ES-I3 (cell line): ENCODE data around the gene IFNAR1.
A peak's percentile ranks its signal among the peaks of the same experiment; 100 is the strongest.
"Not testable (repeated sequence)": the region's sequence is repeated elsewhere in the genome, so short reads cannot be mapped to it uniquely, and the experiment has no call there.

Experiments
- H3K36me3 ChIP-seq: 2 replicates; pipeline ENCODE4 v1.6.1; 2013; ENCODE audit warnings: mild to moderate bottlenecking, low read length, control low read depth, moderate library complexity; ENCODE audit not compliant: insufficient read depth
- H3K4me1 ChIP-seq: 2 replicates; pipeline ENCODE4 v1.6.1; 2013; ENCODE audit warnings: mild to moderate bottlenecking, control low read depth, low read length; ENCODE audit not compliant: insufficient read depth
- H3K9ac ChIP-seq: 2 replicates; pipeline ENCODE4 v1.6.1; 2013; ENCODE audit warnings: low read depth, mild to moderate bottlenecking, low read length, moderate library complexity
- H3K9me3 ChIP-seq: 2 replicates; pipeline ENCODE4 v1.6.1; 2013; ENCODE audit warnings: mild to moderate bottlenecking, low read length, moderate library complexity; ENCODE audit not compliant: control insufficient read depth, insufficient read depth

The IFNAR1 gene

GRCh38 chr21:33345751-33346238, 21.0 kb downstream of the IFNAR1 start:
- Histone ChIP-seq H3K36me3 (no peaks in the 10 kb centered on the region), H3K9ac (no peak overlapping the region), H3K4me1 (no peaks in the 10 kb centered on the region), H3K9me3 (no peaks in the 10 kb centered on the region)

- H3K4me1 ChIP-seq, result no peaks in the 10 kb centered on the region
- no peaks in the 10 kb centered on the region for H3K9me3 ChIP-seq
- no peak overlapping the region for H3K9ac ChIP-seq
- no peaks in the 10 kb centered on the region for H3K36me3 ChIP-seq
These were observed 23.9 kb downstream of the IFNAR1 start for GRCh38 chr21:33348706-33349105.

GRCh38 chr21:33350676-33351075, 25.9 kb downstream of the IFNAR1 start:
- no peaks in the 10 kb centered on the region for H3K4me1 ChIP-seq
- no peaks in the 10 kb centered on the region for H3K36me3 ChIP-seq
- no peak overlapping the region for H3K9ac ChIP-seq
- no peaks in the 10 kb centered on the region for H3K9me3 ChIP-seq

GRCh38 chr21:33355355-33355754, 30.6 kb downstream of the IFNAR1 start:
- Histone ChIP-seq H3K9ac (no peak overlapping the region), H3K36me3 (no peaks in the 10 kb centered on the region), H3K4me1 (no peaks in the 10 kb centered on the region), H3K9me3 (no peaks in the 10 kb centered on the region)

- H3K9me3 ChIP-seq, result no peaks in the 10 kb centered on the region
- H3K36me3 ChIP-seq, result no peaks in the 10 kb centered on the region
- H3K4me1 ChIP-seq, result no peaks in the 10 kb centered on the region
- H3K9ac ChIP-seq, result no peak overlapping the region
These were observed 31.2 kb downstream of the IFNAR1 start for GRCh38 chr21:33355996-33356395.

DNA sequence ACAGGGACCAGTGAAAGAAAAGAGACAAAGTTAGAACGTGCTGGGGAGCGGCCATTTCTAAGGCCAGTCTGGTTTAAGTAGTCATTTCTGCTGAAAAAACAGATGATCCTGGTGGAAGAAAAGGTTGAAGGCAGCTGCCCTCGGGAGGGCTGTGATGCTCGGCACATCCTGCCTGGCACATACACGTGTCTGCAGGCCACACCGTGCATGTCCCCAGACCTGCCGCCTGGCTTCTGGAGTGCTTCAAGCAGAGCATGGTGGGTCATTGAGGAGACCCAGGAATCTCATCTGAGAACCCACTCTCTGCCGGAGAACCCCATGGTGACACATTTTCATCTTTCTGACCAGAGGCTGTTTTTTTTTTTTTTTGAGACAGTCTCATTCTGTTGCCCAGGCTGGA, 32.4 kb downstream of the IFNAR1 start:
- H3K4me1 ChIP-seq, result no peaks in the 10 kb centered on the region
- H3K36me3 ChIP-seq, result no peaks in the 10 kb centered on the region
- H3K9ac ChIP-seq, result no peak overlapping the region
- no peaks in the 10 kb centered on the region for H3K9me3 ChIP-seq

DNA sequence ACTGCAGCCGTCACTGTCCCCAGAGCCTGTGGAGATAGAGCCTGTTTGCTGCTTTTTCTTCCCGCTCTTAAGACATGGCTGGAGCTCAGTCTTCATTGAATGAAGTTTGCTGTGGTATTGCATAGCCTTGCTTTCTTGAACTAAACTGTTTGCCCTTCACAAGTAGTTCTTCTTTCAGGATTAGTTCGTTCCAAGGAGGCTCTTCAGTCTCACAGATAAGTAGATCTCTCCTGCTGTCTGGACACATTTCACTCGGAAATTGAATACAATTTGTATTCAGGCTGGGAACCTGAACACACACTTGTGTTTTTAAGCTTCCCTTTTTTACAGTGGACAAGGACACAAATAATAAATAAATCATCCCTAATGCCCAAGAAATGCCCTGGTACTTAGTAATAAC, 34.7 kb downstream of the IFNAR1 start:
- no peaks in the 10 kb centered on the region for H3K9me3 ChIP-seq
- H3K4me1 ChIP-seq, result peaks cover 5% of the 10 kb centered on the region; the same call in 1 of the 2 replicates
- no peaks in the 10 kb centered on the region for H3K36me3 ChIP-seq
- H3K9ac ChIP-seq, result no peak overlapping the region

DNA sequence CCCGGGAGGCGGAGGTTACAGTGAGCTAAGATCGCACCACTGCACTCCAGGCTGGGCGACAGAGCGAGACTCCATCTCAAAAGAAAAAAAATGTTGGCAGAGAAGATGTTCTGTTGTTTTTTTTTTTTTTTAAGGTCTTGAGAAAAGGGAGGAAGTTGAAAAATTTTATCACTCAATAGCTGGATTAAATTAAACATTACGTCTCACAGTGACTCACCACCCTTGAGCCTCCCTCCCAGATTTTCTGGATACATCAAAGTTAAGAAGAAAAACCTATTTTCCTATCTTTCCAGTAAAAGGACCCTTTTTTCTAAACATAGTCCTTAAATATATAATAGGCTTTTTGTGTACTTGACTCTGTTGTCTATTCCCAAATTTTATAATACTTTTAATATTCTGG, 35.5 kb downstream of the IFNAR1 start:
- Histone ChIP-seq H3K4me1 (peaks cover 5% of the 10 kb centered on the region; the same call in 1 of the 2 replicates), H3K9ac (no peak overlapping the region), H3K9me3 (no peaks in the 10 kb centered on the region), H3K36me3 (no peaks in the 10 kb centered on the region)

- no peaks in the 10 kb centered on the region; the same call in 1 of the 2 replicates for H3K9me3 ChIP-seq
- H3K9ac ChIP-seq, result peak overlapping the region; percentile 67; the same call in 1 of the 2 replicates
- no peaks in the 10 kb centered on the region for H3K36me3 ChIP-seq
- peaks cover 5% of the 10 kb centered on the region; the same call in 1 of the 2 replicates for H3K4me1 ChIP-seq
These were observed 36.3 kb downstream of the IFNAR1 start for GRCh38 chr21:33360881-33361602.

GRCh38 chr21:33362044-33362555, 37.3 kb downstream of the IFNAR1 start:
- peaks cover 4% of the 10 kb centered on the region for H3K9me3 ChIP-seq
- peaks cover 5% of the 10 kb centered on the region; the same call in 1 of the 2 replicates for H3K4me1 ChIP-seq
- H3K36me3 ChIP-seq, result no peaks in the 10 kb centered on the region
- peak overlapping the region; percentile 67 for H3K9ac ChIP-seq

DNA sequence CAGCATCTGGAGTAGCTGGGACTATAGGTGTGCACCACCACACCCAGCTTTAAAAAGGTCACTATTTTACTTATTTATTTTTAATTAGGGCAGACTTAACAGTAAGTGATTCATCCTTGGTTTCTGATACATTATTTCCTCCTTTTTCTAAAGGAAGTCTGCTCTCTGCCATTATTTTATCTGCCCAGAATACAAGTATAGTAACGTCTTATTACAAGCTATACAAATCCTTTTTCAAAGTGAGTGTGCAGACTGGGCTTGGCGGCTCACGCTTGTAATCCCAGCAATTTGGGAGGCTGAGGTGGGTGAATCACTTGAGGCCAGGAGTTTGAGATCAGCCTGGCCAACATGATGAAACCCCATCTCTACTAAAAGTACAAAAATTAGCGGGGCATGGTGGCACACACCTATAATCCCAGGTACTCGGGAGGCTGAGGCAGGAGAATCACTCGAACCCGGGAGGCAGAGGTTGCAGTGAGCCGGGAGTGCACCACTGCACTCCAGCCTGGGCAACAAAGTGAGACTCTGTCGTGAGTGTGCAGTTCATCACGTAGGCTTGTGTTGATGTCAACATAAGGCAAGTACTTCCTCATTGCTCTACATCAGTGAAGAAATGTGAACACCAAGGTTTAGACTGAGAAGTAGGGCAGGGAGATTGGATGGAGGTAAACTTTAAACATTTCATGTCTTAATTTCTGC, 39.3 kb downstream of the IFNAR1 start:
- H3K9me3 ChIP-seq, result peaks cover 20% of the 10 kb centered on the region
- H3K9ac ChIP-seq, H3K4me1 ChIP-seq: not testable (repeated sequence)

GRCh38 chr21:33364830-33365229, 40.1 kb downstream of the IFNAR1 start:
- H3K4me1 ChIP-seq, result peaks cover 5% of the 10 kb centered on the region; the same call in 1 of the 2 replicates
- peaks cover 20% of the 10 kb centered on the region for H3K9me3 ChIP-seq
- H3K9ac ChIP-seq, result no peak overlapping the region
- H3K36me3 ChIP-seq, result no peaks in the 10 kb centered on the region

More for the DNA sequence above, 39.3 kb downstream of the IFNAR1 start:
- H3K36me3 ChIP-seq, result not testable (repeated sequence)

DNA sequence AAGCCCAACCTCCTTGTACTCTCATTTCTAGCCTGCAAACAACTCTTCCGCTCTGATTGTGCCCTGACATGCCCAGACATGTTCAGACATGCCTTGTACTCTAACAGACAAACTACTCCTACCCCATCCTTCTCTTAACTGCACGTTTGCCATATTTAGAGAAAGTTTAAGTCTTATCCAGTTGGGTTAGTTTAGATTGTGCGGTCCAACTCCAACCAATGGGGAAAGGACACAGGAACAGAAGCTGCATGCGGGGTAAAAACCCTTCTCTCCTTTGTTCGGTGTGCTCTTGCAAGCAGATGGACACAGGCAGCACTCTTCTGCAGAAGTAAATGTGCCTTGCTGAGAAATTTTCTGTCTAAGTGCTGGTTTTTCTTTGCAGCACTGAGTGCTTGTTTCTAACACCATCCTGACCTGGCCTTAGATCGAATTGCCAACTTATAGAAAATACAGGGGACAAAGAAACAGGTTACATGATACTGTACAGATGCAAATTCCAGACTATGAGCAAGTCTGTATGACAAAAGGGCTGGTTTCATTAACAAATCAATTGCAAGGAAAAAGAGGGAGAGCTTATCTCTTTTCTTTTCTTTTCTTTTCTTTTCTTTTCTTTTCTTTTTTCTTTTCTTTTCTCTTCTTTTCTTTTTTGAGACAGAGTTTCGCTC, 42.7 kb downstream of the IFNAR1 start:
- Histone ChIP-seq H3K9ac (no peak overlapping the region), H3K9me3 (peaks cover 20% of the 10 kb centered on the region), H3K4me1 (peaks cover 4% of the 10 kb centered on the region; the same call in 1 of the 2 replicates), H3K36me3 (no peaks in the 10 kb centered on the region)

GRCh38 chr21:33368124-33368523, 43.4 kb downstream of the IFNAR1 start:
- H3K9ac ChIP-seq, result no peak overlapping the region
- peaks cover 20% of the 10 kb centered on the region for H3K9me3 ChIP-seq
- no peaks in the 10 kb centered on the region for H3K36me3 ChIP-seq
- no peaks in the 10 kb centered on the region for H3K4me1 ChIP-seq
